Measurements from ENCODE around the gene FJX1. TPM values are rescaled to one million over a fixed set of nuclear protein-coding genes. Genes with fewer than 3 reads are reported as not detected.
"Not testable (repeated sequence)": the region's sequence is repeated elsewhere in the genome, so short reads cannot be mapped to it uniquely, and the experiment has no call there.

FJX1 gene
- total RNA-seq, 1 experiment from 2014 or later, result 8.3 TPM

DNA sequence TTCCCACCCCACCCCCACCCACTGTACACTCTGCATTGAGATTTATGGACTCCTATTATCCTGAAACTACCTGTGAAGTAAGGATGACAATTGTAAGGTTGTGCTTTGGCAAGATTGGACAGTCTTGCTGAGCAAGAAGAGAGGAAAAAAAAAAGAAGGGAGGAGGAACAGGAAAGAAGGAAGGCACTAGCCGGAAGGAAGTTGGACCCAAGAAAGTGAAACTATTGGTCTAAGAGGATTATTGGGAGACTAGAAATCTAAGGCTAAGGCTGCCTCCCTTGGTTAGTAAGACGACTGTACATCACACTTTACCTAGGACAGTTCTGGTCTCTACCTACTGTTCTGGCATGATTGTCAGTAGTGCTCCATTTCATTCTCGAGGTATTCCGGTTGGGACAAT is 32.2 kb downstream of the FJX1 start (continued):
- TF ChIP-seq, protein P1, sequence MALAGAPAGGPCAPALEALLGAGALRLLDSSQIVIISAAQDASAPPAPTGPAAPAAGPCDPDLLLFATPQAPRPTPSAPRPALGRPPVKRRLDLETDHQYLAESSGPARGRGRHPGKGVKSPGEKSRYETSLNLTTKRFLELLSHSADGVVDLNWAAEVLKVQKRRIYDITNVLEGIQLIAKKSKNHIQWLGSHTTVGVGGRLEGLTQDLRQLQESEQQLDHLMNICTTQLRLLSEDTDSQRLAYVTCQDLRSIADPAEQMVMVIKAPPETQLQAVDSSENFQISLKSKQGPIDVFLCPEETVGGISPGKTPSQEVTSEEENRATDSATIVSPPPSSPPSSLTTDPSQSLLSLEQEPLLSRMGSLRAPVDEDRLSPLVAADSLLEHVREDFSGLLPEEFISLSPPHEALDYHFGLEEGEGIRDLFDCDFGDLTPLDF (CRISPR knock-in tag; IDR thresholded peaks at IDR 0.05), result no peak
- TF ChIP-seq PRDM15 (CRISPR knock-in tag; IDR thresholded peaks at IDR 0.05) (no peak), RELA (CRISPR knock-in tag; IDR thresholded peaks at IDR 0.05; ENCODE audit: borderline replicate concordance) (no peak), ZNF425 (CRISPR knock-in tag; conservative IDR thresholded peaks at IDR 0.05) (no peak), GABPB1 (CRISPR knock-in tag; IDR thresholded peaks at IDR 0.05) (no peak), FOXK1 (CRISPR knock-in tag; IDR thresholded peaks at IDR 0.05) (no peak), TEAD4 (CRISPR knock-in tag; IDR thresholded peaks at IDR 0.05) (no peak)

DNA sequence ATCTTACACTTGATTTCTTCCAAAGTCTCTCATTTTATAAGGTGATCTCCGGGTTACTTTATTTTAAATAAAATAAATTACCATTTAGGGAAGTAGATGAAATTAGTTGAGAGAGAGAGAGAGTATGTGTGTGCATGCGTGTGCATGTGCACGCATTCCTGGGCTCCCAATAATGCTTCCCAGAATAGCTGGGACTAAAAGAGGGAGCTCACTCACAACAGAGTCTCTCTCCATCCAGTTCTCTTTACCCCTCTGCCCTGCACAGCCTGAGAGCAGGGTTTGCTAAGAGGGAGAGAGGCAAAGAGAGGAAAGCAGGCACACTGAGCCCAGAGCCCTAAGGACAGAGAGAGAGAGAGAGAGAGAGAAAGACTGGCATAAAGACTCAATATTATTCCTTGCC is 33.0 kb downstream of the FJX1 start:
- peaks cover 89% of the 10 kb centered on the region for H3K27me3 Mint-ChIP-seq (ENCODE audit: low read depth)
- H3K27ac Mint-ChIP-seq, result no peak overlapping the region
- CTCF ChIA-PET, result no interaction called here
- ATAC-seq (no peak), DNase-seq (ENCODE audit: low spot score) (no peak)
- peaks cover 25% of the 10 kb centered on the region for H3K4me1 Mint-ChIP-seq
- H3K9me3 Mint-ChIP-seq, result no peaks in the 10 kb centered on the region
- no peaks in the 10 kb centered on the region for H3K36me3 Mint-ChIP-seq
- POLR2A ChIA-PET, result no interaction called here
- no peak overlapping the region for H3K4me3 Mint-ChIP-seq
- TF ChIP-seq SMAD3 (CRISPR knock-in tag; IDR thresholded peaks at IDR 0.05; ENCODE audit: borderline replicate concordance) (no peak), ZNF317 (CRISPR knock-in tag; IDR thresholded peaks at IDR 0.05; ENCODE audit: borderline replicate concordance, low read depth) (no peak), TCF7 (CRISPR knock-in tag; IDR thresholded peaks at IDR 0.05; ENCODE audit: low read depth) (no peak), RORB (CRISPR knock-in tag; IDR thresholded peaks at IDR 0.05) (no peak), RELA (CRISPR knock-in tag; IDR thresholded peaks at IDR 0.05; ENCODE audit: borderline replicate concordance) (no peak), MYBL2 (CRISPR knock-in tag; IDR thresholded peaks at IDR 0.05) (no peak), ZBTB43 (CRISPR knock-in tag; IDR thresholded peaks at IDR 0.05) (no peak), ZNF671 (CRISPR knock-in tag; IDR thresholded peaks at IDR 0.05) (no peak), NR3C1 (CRISPR knock-in tag; conservative IDR thresholded peaks at IDR 0.05; ENCODE audit: low read depth) (no peak)
- TF ChIP-seq, protein P2, sequence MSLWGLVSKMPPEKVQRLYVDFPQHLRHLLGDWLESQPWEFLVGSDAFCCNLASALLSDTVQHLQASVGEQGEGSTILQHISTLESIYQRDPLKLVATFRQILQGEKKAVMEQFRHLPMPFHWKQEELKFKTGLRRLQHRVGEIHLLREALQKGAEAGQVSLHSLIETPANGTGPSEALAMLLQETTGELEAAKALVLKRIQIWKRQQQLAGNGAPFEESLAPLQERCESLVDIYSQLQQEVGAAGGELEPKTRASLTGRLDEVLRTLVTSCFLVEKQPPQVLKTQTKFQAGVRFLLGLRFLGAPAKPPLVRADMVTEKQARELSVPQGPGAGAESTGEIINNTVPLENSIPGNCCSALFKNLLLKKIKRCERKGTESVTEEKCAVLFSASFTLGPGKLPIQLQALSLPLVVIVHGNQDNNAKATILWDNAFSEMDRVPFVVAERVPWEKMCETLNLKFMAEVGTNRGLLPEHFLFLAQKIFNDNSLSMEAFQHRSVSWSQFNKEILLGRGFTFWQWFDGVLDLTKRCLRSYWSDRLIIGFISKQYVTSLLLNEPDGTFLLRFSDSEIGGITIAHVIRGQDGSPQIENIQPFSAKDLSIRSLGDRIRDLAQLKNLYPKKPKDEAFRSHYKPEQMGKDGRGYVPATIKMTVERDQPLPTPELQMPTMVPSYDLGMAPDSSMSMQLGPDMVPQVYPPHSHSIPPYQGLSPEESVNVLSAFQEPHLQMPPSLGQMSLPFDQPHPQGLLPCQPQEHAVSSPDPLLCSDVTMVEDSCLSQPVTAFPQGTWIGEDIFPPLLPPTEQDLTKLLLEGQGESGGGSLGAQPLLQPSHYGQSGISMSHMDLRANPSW (CRISPR knock-in tag; conservative IDR thresholded peaks at IDR 0.05; ENCODE audit: low read depth), result no peak
- TF ChIP-seq, protein P1 (CRISPR knock-in tag; IDR thresholded peaks at IDR 0.05), result no peak

DNA sequence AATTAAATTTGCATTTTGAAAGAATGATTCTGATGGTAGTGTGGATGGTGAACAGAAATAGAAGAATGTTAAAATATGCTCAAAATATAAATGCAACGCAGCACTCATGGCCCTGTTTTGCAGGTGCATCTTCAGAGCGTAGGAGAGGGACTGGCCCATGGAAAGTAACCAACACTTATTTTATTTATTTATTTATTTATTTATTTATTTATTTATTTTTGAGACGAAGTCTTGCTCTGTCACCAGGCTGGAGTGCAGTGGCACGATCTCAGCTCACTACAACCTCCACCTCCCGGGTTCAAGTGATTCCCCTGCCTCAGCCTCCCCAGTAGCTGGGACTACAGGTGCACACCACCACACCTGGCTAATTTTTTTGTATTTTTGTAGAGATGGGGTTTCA is 34.5 kb downstream of the FJX1 start:
- POLR2A ChIA-PET; H3K36me3 Mint-ChIP-seq; DNase-seq (ENCODE audit: low spot score); H3K4me3 Mint-ChIP-seq; H3K27ac Mint-ChIP-seq; H3K9me3 Mint-ChIP-seq; ATAC-seq; CTCF ChIA-PET: not testable (repeated sequence)
- H3K27me3 Mint-ChIP-seq (ENCODE audit: low read depth), result peaks cover 94% of the 10 kb centered on the region
- H3K4me1 Mint-ChIP-seq, result peaks cover 23% of the 10 kb centered on the region
